Measurements from ENCODE around the gene BATF.
A peak's percentile ranks its signal among the peaks of the same experiment; 100 is the strongest.

The BATF gene

GRCh38 chr14:75568140-75568539, 45.9 kb downstream of the BATF start:
- Histone ChIP-seq H3K4me3 (ENCODE audit: low read depth in 1 of 2, low read length in 1 of 2) (no peak overlapping the region), H3K27me3 (no peaks in the 10 kb centered on the region), H3K4me1 (ENCODE audit: control insufficient read depth in 1 of 2, insufficient read depth in 1 of 2, low read depth in 1 of 2, low read length in 1 of 2) (peaks cover 0 to 3% of the 10 kb centered on the region in 2 experiments), H3K27ac (no peak overlapping the region), H3K9me3 (no peaks in the 10 kb centered on the region), H3K36me3 (no peaks in the 10 kb centered on the region)
- TF ChIP-seq CTCF (IDR thresholded peaks at IDR 0.05), result no peak

- no peak overlapping the region for H3K27ac ChIP-seq
- H3K4me1 ChIP-seq (ENCODE audit: control insufficient read depth in 1 of 2, insufficient read depth in 1 of 2, low read depth in 1 of 2, low read length in 1 of 2), result peaks cover 0 to 3% of the 10 kb centered on the region in 2 experiments
- no peak for TF ChIP-seq CTCF (IDR thresholded peaks at IDR 0.05)
Measured at GRCh38 chr14:75568791-75569190, 46.5 kb downstream of the BATF start.

GRCh38 chr14:75570797-75571196, 48.5 kb downstream of the BATF start:
- Histone ChIP-seq H3K27ac (no peak overlapping the region), H3K9me3 (no peaks in the 10 kb centered on the region), H3K36me3 (no peaks in the 10 kb centered on the region), H3K4me1 (ENCODE audit: control insufficient read depth in 1 of 2, insufficient read depth in 1 of 2, low read depth in 1 of 2, low read length in 1 of 2) (no peaks in the 10 kb centered on the region), H3K4me3 (ENCODE audit: low read depth in 1 of 2, low read length in 1 of 2) (no peak overlapping the region), H3K27me3 (no peaks in the 10 kb centered on the region)
- no peak for TF ChIP-seq CTCF (IDR thresholded peaks at IDR 0.05)

More at GRCh38 chr14:75568791-75569190, 46.5 kb downstream of the BATF start:
- no peaks in the 10 kb centered on the region for H3K36me3 ChIP-seq
- H3K27me3 ChIP-seq, result no peaks in the 10 kb centered on the region
- H3K9me3 ChIP-seq, result no peaks in the 10 kb centered on the region
- no peak overlapping the region for H3K4me3 ChIP-seq (ENCODE audit: low read depth in 1 of 2, low read length in 1 of 2)

- no peak overlapping the region for H3K27ac ChIP-seq
- H3K4me1 ChIP-seq (ENCODE audit: control insufficient read depth in 1 of 2, insufficient read depth in 1 of 2, low read depth in 1 of 2, low read length in 1 of 2), result no peaks in the 10 kb centered on the region
- H3K36me3 ChIP-seq, result no peaks in the 10 kb centered on the region
- H3K27me3 ChIP-seq, result no peaks in the 10 kb centered on the region
- no peak overlapping the region for H3K4me3 ChIP-seq (ENCODE audit: low read depth in 1 of 2, low read length in 1 of 2)
- no peaks in the 10 kb centered on the region for H3K9me3 ChIP-seq
- no peak for TF ChIP-seq CTCF (IDR thresholded peaks at IDR 0.05)
Measured at GRCh38 chr14:75572104-75572503, 49.8 kb downstream of the BATF start.

- Histone ChIP-seq H3K4me3 (ENCODE audit: low read depth in 1 of 2, low read length in 1 of 2) (no peak overlapping the region), H3K27me3 (peaks cover 19% of the 10 kb centered on the region), H3K36me3 (no peaks in the 10 kb centered on the region), H3K9me3 (no peaks in the 10 kb centered on the region), H3K4me1 (ENCODE audit: control insufficient read depth in 1 of 2, insufficient read depth in 1 of 2, low read depth in 1 of 2, low read length in 1 of 2) (peaks cover 18 to 24% of the 10 kb centered on the region in 2 experiments), H3K27ac (no peak overlapping the region)
- TF ChIP-seq CTCF (IDR thresholded peaks at IDR 0.05), result no peak
Measured at GRCh38 chr14:75577090-75577489, 54.8 kb downstream of the BATF start.

GRCh38 chr14:75577729-75578101, 55.4 kb downstream of the BATF start:
- H3K27me3 ChIP-seq, result peaks cover 19% of the 10 kb centered on the region
- TF ChIP-seq CTCF (IDR thresholded peaks at IDR 0.05), result peak; percentile 21
- H3K4me3 ChIP-seq (ENCODE audit: low read depth in 1 of 2, low read length in 1 of 2), result peak overlapping the region; percentile 65
- no peaks in the 10 kb centered on the region for H3K9me3 ChIP-seq
- H3K36me3 ChIP-seq, result no peaks in the 10 kb centered on the region
- peak overlapping the region; percentile 56 for H3K27ac ChIP-seq
- H3K4me1 ChIP-seq (ENCODE audit: control insufficient read depth in 1 of 2, insufficient read depth in 1 of 2, low read depth in 1 of 2, low read length in 1 of 2), result peaks cover 18 to 24% of the 10 kb centered on the region in 2 experiments
